Natural killer cell (primary cell): Measurements from ENCODE around the gene PLXNA2. TPM values are rescaled to one million over a fixed set of nuclear protein-coding genes. Genes with fewer than 3 reads are reported as not detected.

ENCODE experiments used
- ATAC-seq, 3 donors: fragments of 150-1000 bp in 2 of 3; fragments of 200-7000 bp in 1 of 3; cut with Tn5 transposase; 1 replicate in 1 of 3; 2 replicates in 2 of 3; pipeline ENCODE4 v1.10.0; 2021; ENCODE audit warnings: mild to moderate bottlenecking in 2 of 3, moderate library complexity in 2 of 3
- DNase-seq, 2 donors: peaks; one replicate each; pipeline versions ENCODE4 v3.0.0 to v3.0.0-alpha.2; 2013 to 2021; ENCODE audit warnings: mixed read lengths in 1 of 2
- H3K27ac ChIP-seq: one replicate; pipeline ENCODE4 v1.5.1; 2013; ENCODE audit warnings: mild to moderate bottlenecking, low read length
- H3K27me3 ChIP-seq: one replicate; pipeline ENCODE4 v1.6.1; 2013; ENCODE audit warnings: low read length; ENCODE audit not compliant: control insufficient read depth, insufficient read depth
- H3K36me3 ChIP-seq: one replicate; pipeline ENCODE4 v1.6.1; 2013; ENCODE audit warnings: low read length; ENCODE audit not compliant: control insufficient read depth, insufficient read depth
- H3K4me1 ChIP-seq: one replicate; pipeline ENCODE4 v1.6.1; 2013; ENCODE audit warnings: low read length; ENCODE audit not compliant: control insufficient read depth, insufficient read depth
- H3K4me3 ChIP-seq: one replicate; pipeline ENCODE4 v1.5.1; 2013; ENCODE audit warnings: low read length
- H3K9me3 ChIP-seq: one replicate; pipeline ENCODE4 v1.6.1; 2013; ENCODE audit warnings: low read length; ENCODE audit not compliant: control insufficient read depth, insufficient read depth
- H3K27ac Mint-ChIP-seq, 2 donors: one replicate each; pipeline ENCODE4 v1.8.0; 2022; ENCODE audit warnings: mild to moderate bottlenecking in 2 of 2, mixed read lengths in 2 of 2, moderate library complexity in 1 of 2
- H3K27me3 Mint-ChIP-seq, 2 donors: one replicate each; pipeline ENCODE4 v1.8.0; 2022; ENCODE audit warnings: low read depth in 2 of 2, mixed read lengths in 2 of 2
- H3K36me3 Mint-ChIP-seq: one replicate; pipeline ENCODE4 v1.8.0; 2022; ENCODE audit warnings: mixed read lengths
- H3K4me1 Mint-ChIP-seq, 2 donors: one replicate each; pipeline ENCODE4 v1.8.0; 2022; ENCODE audit warnings: mixed read lengths in 2 of 2
- H3K4me3 Mint-ChIP-seq: one replicate; pipeline ENCODE4 v1.8.0; 2022; ENCODE audit warnings: mild to moderate bottlenecking, moderate library complexity, mixed read lengths
- H3K9me3 Mint-ChIP-seq, 2 donors: one replicate each; pipeline ENCODE4 v1.8.0; 2022; ENCODE audit warnings: mixed read lengths in 2 of 2
- CTCF ChIP-seq: fragments of 200-600 bp; IDR thresholded peaks from one replicate; pipeline ENCODE4 v1.8.0; 2022; ENCODE audit warnings: antibody characterized with exemption
- WGBS: methylation state at CpG from one replicate; pipeline ENCODE4 v1.1.7; 2013; ENCODE audit warnings: missing lambda C conversion rate; ENCODE audit not compliant: insufficient coverage; 5-methylcytosine and 5-hydroxymethylcytosine counted together
- intact Hi-C: fragments of 100-400 bp; cut with micrococcal nuclease; formaldehyde crosslinking; loops from one replicate; pipeline ENCODE4 v1.14.2; 2022
- total RNA-seq, 4 donors: library from RNA; stranded (reverse); fragments of 120-200 nt in 1 of 4; gene quantifications; one replicate each; pipeline versions ENCODE4 v1.2.3 to v1.2.4, GENCODE V29; 2013 to 2022

Gene PLXNA2
- total RNA-seq, 3 donors from 2014 or later (not counting 1 experiment from before 2014, with no cell fraction given): 2.8 to 8.4 (median 2.8) TPM

DNA sequence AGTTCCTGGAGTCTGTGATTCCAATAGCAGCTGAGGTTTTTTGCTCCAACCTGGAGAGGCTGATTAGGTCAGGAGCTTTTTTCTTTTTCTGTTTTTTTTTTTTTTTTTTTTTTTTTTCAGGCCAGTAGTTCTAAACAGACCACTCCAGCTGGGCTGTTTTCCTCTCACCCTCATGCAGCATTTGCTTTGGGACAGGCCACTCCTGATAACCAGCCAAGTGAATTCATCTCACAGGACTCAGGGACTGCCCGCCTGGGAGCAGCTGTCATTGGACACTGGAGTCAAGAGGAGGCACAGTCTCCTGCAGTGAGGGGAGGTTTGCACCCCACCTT is 22.9 kb downstream of the PLXNA2 start:
- Mint-ChIP-seq H3K4me1 (peaks cover 0 to 4% of the 10 kb centered on the region in 2 donors), H3K4me3 (no peak overlapping the region), H3K27ac (no peak overlapping the region), H3K27me3 (peaks cover 16 to 44% of the 10 kb centered on the region in 2 donors), H3K9me3 (no peaks in the 10 kb centered on the region), H3K36me3 (no peaks in the 10 kb centered on the region)
- Histone ChIP-seq H3K36me3 (no peaks in the 10 kb centered on the region), H3K4me3 (no peak overlapping the region), H3K27me3 (no peaks in the 10 kb centered on the region), H3K9me3 (no peaks in the 10 kb centered on the region), H3K27ac (no peak overlapping the region), H3K4me1 (no peaks in the 10 kb centered on the region)
- intact Hi-C loops: no loop called here
- no peak for ATAC-seq
- no peak for TF ChIP-seq CTCF
- no peak for DNase-seq
- 100% methylated on average over 1 of the region's 1 CpG for WGBS

DNA sequence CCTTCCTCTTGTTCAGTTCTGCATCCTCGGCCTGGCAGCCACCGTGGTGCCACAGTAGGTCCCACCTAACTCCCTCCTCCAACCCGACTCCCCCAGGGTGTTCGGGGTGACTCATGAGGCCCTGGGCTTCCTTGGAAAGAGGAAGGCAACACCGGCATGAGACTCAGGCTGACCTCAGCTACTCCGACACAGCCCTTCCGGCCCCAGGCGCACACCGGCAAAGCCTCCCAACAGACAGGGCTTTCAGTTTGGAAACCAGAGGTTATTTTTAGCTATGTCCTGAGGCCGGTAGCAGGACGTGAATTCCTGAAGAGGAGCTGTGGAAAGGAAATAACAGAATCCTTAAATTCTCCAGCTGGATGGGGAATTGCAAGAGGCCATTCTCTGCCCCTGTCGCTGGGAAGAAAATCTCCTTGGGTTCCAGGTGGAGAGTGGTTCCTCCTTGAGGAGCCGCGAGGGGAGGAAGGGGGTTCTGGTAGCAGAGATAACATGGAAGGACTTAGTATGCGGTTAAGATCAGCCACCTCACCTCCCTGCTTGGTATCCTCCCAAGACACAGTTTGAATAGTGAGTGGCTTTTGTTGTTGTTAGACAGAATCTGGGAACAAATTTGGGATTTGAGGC is 24.4 kb downstream of the PLXNA2 start:
- H3K9me3 ChIP-seq: no peaks in the 10 kb centered on the region
- Mint-ChIP-seq H3K36me3 (no peaks in the 10 kb centered on the region), H3K27ac (no peak overlapping the region), H3K4me1 (peaks cover 0 to 4% of the 10 kb centered on the region in 2 donors), H3K27me3 (peaks cover 24 to 37% of the 10 kb centered on the region in 2 donors), H3K9me3 (no peaks in the 10 kb centered on the region), H3K4me3 (no peak overlapping the region)
- no peak for TF ChIP-seq CTCF
- H3K27ac ChIP-seq: no peak overlapping the region
- ATAC-seq: no peak
- no peaks in the 10 kb centered on the region for H3K36me3 ChIP-seq
- intact Hi-C loops: no loop called here
- no peak overlapping the region for H3K4me3 ChIP-seq
- H3K27me3 ChIP-seq: no peaks in the 10 kb centered on the region
- 22% methylated on average over 12 of the region's 15 CpGs for WGBS
- no peak for DNase-seq
- no peaks in the 10 kb centered on the region for H3K4me1 ChIP-seq

GRCh38 chr1:208219098-208219658 is 25.0 kb downstream of the PLXNA2 start:
- Histone ChIP-seq H3K9me3 (no peaks in the 10 kb centered on the region), H3K4me1 (no peaks in the 10 kb centered on the region), H3K4me3 (no peak overlapping the region), H3K27ac (no peak overlapping the region), H3K27me3 (no peaks in the 10 kb centered on the region), H3K36me3 (no peaks in the 10 kb centered on the region)
- no peaks in the 10 kb centered on the region for H3K36me3 Mint-ChIP-seq
- DNase-seq (no peak), ATAC-seq (no peak)
- no peak overlapping the region for H3K4me3 Mint-ChIP-seq
- no peak for TF ChIP-seq CTCF
- H3K9me3 Mint-ChIP-seq: no peaks in the 10 kb centered on the region
- H3K4me1 Mint-ChIP-seq: peaks cover 0 to 4% of the 10 kb centered on the region in 2 donors
- H3K27me3 Mint-ChIP-seq: peaks cover 23 to 33% of the 10 kb centered on the region in 2 donors
- intact Hi-C loops: no loop called here
- 83% methylated on average over 5 of the region's 5 CpGs for WGBS
- H3K27ac Mint-ChIP-seq: no peak overlapping the region
